ENCODE data around the gene EDC3.

- TF ChIP-seq POLR2AphosphoS5 (IDR thresholded peaks at IDR 0.05; ENCODE audit: low read depth, low read length) (peak; percentile 46; the same call in 1 of the 2 replicates), POLR2A (IDR thresholded peaks at IDR 0.05; ENCODE audit: low read depth, low read length) (no peak)
Observed at GRCh38 chr15:74628199-74628598, 67.6 kb downstream of the EDC3 start.

Data from GM12892 (cell line).